Right atrium auricular region (tissue), 2 donors: ENCODE measurements around the gene FAM241B. TPM values are rescaled to one million over a fixed set of nuclear protein-coding genes. Genes with fewer than 3 reads are reported as not detected.

ENCODE experiments used
- DNase-seq: peaks from one replicate; pipeline ENCODE4 v3.0.0-alpha.2; 2019; ENCODE audit warnings: low spot score
- H3K27ac ChIP-seq, 2 donors: fragments of 200-600 bp; sonication (generic); 1 replicate in 1 of 2; 2 replicates in 1 of 2; pipeline ENCODE4 v1.5.1; 2016 to 2019
- H3K27me3 ChIP-seq, 2 donors: fragments of 200-600 bp; sonication (generic); one replicate each; pipeline versions ENCODE4 v1.5.1 to v1.6.0; 2017 to 2019
- H3K36me3 ChIP-seq: fragments of 200-600 bp; sonication (generic); one replicate; pipeline ENCODE4 v1.5.1; 2016
- H3K4me1 ChIP-seq, 2 donors: fragments of 200-600 bp; sonication (generic); one replicate each; pipeline versions ENCODE4 v1.5.1 to v1.6.0; 2017 to 2019
- H3K4me3 ChIP-seq, 2 donors: fragments of 200-600 bp; sonication (generic); 1 replicate in 1 of 2; 2 replicates in 1 of 2; pipeline ENCODE4 v1.5.1; 2017 to 2019; ENCODE audit warnings: mild to moderate bottlenecking in 1 of 2, moderate library complexity in 1 of 2
- H3K9me3 ChIP-seq, 2 donors: fragments of 200-600 bp; sonication (generic); one replicate each; pipeline ENCODE4 v1.5.1; 2019
- total RNA-seq, 2 donors: library from RNA; depleted of rRNA; stranded (reverse); fragments of >200 nt; gene quantifications; one replicate each; pipeline ENCODE4 v1.1.0, GENCODE V29; 2016
- TF ChIP-seq, protein P1 (sequence below), 2 donors: fragments of 200-600 bp; sonication (generic); IDR thresholded peaks; one replicate each; pipeline ENCODE4 v1.5.1; 2019; ENCODE audit warnings: antibody characterized with exemption in 2 of 2

Gene FAM241B
- total RNA-seq, 2 donors from 2014 or later = 2.1 to 3.5 TPM

DNA sequence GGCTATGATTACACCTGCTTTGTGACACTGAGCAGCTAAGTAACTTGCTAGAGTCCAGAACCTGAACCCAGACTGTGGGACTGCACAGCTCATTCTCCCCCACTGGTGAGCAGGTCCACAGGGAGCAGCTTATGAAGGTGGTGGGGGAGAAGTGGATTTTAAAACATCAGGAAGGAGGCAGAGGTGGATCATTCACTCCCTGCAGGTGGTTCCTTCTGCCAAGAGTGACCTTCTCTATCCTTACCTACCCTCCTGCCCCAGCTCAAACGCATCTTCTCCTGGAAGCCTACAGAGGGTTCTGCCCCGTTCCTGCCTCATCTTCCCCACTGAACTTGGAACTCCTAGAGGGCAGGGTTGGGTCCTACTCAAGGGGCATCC is 539 bp upstream of the FAM241B start:
- H3K27ac ChIP-seq = no peak overlapping the region

DNA sequence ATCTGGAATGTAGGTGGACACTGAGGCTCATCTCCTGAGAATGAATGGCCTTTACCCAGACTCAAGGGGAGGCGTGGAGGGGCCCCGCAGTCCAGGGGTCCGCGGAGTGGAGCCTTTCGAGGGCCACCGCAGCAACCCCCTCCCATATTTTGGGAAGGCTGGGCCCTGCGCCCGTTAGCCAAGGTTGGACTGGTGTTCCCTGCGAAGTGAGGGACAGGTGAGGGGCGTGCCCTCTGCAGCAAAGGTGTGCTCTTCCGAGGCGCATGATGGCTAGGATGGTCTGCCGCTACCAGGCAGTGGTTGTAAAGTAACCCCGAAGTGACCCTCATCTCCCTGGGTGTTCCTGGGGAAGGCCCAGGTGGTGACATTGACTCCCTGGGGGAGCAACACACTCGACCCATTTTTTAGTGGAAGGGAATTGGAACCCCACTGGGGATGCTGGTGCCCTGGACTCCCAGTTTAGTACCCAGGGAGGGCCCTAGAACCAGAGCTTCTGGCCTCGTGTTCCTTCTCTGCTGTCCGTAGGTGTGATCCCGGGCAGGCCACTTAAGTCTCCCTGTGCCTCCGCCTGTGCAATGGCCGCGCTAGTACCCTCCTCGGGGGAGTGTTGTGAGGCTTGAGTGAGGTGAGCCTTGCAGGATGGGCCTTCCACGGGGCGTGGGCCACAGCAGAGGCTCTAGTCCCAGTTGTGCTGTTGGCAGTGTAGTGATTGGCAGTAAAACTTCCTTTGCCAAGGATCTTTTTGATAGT is 779 bp downstream of the FAM241B start:
- no peaks in the 10 kb centered on the region for H3K27me3 ChIP-seq
- TF ChIP-seq, protein P1, sequence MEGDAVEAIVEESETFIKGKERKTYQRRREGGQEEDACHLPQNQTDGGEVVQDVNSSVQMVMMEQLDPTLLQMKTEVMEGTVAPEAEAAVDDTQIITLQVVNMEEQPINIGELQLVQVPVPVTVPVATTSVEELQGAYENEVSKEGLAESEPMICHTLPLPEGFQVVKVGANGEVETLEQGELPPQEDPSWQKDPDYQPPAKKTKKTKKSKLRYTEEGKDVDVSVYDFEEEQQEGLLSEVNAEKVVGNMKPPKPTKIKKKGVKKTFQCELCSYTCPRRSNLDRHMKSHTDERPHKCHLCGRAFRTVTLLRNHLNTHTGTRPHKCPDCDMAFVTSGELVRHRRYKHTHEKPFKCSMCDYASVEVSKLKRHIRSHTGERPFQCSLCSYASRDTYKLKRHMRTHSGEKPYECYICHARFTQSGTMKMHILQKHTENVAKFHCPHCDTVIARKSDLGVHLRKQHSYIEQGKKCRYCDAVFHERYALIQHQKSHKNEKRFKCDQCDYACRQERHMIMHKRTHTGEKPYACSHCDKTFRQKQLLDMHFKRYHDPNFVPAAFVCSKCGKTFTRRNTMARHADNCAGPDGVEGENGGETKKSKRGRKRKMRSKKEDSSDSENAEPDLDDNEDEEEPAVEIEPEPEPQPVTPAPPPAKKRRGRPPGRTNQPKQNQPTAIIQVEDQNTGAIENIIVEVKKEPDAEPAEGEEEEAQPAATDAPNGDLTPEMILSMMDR (IDR thresholded peaks at IDR 0.05) = no peak
- H3K4me3 ChIP-seq = peak overlapping the region; percentile 37 to 61
- DNase-seq = peak; percentile 43
- H3K9me3 ChIP-seq = no peaks in the 10 kb centered on the region
- no peak overlapping the region for H3K27ac ChIP-seq
- H3K36me3 ChIP-seq = no peaks in the 10 kb centered on the region
- peaks cover 0 to 14% of the 10 kb centered on the region in 2 donors for H3K4me1 ChIP-seq

More for the DNA sequence above, 539 bp upstream of the FAM241B start:
- TF ChIP-seq, protein P1 (IDR thresholded peaks at IDR 0.05) = no peak
- peak overlapping the region; percentile 37 to 61 for H3K4me3 ChIP-seq
- H3K9me3 ChIP-seq = peaks cover 0 to under 1% of the 10 kb centered on the region in 2 donors
- peak; percentile 30 for DNase-seq
- no peaks in the 10 kb centered on the region for H3K36me3 ChIP-seq
- peaks cover 0 to 14% of the 10 kb centered on the region in 2 donors for H3K4me1 ChIP-seq
- no peaks in the 10 kb centered on the region for H3K27me3 ChIP-seq

DNA sequence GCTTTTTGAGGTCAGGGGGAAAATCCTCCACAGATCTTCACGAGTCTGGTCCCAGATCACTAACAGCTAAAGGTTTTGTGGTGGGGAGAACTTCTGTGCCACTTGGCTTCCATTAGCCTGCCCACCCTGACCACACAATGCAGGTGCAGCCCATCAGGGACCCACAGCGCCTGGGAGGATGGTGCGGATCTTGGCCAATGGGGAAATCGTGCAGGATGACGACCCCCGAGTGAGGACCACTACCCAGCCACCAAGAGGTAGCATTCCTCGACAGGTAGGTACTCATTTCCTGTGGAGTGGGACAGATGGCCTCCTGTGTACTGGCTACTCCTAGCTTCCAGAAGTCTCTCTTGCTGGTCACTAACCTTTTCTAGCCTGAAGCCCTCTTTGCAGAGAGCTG is 1.5 kb downstream of the FAM241B start:
- H3K4me1 ChIP-seq = peaks cover 0 to 14% of the 10 kb centered on the region in 2 donors
- TF ChIP-seq, protein P1 (IDR thresholded peaks at IDR 0.05) = no peak
- no peak overlapping the region for H3K27ac ChIP-seq
- peak; percentile 42 for DNase-seq
- no peaks in the 10 kb centered on the region for H3K9me3 ChIP-seq
- H3K27me3 ChIP-seq = no peaks in the 10 kb centered on the region
- no peak overlapping the region for H3K4me3 ChIP-seq
- H3K36me3 ChIP-seq = no peaks in the 10 kb centered on the region

- Histone ChIP-seq H3K4me3 (no peak overlapping the region), H3K27me3 (no peaks in the 10 kb centered on the region), H3K9me3 (no peaks in the 10 kb centered on the region), H3K36me3 (no peaks in the 10 kb centered on the region), H3K27ac (no peak overlapping the region), H3K4me1 (peaks cover 0 to 14% of the 10 kb centered on the region in 2 donors)
- TF ChIP-seq, protein P1 (IDR thresholded peaks at IDR 0.05) = no peak
- DNase-seq = peak; percentile 53
Observed at GRCh38 chr10:69632516-69633199, 2.6 kb downstream of the FAM241B start.

DNA sequence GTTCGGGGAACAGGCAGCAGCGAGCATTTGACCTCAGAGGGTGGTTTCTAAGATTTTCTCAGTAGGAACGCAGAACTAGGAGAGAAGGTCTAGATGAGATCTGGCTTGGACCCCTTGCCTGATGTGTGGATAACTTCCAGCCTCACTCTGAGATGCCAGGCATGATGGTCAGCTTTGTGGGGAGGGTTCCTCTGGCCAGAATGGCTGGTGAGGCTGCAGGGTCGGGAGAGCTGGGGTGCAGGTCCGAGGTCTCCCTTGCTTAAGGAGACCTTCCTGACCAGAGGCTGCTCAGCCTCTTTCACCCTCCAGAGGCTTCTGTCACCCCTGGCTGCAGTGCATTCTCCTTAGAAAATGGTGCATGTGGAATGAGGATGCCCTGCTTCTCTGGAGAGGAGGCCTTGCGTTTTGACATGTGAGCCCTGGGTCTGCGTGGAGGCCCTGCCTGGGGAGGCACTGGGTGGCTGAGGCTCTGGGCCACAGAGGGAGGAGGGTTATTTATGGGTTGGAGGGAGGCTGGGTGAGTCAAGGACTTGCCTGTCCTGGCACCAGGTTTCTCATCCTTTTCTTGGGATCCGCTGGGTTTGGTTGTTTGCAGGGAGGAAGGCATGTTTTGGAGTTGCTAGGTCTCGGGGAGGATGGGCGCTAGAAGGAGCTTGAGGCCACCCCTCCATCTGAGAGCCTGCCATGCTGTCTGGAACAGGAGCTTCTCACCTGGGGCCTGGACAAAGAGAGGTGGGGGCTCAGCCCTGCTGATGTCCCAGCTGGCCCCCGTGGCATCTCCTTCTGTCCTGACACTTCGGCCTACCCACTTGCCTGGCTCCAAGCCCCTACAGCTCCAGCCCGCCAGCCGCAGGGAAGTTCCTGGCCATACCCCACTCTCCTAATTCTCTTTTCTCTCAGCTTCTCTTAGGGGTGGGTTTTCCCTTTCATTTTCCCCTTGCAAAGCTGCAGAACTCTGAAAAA is 3.9 kb downstream of the FAM241B start:
- Histone ChIP-seq H3K9me3 (no peaks in the 10 kb centered on the region), H3K4me1 (peaks cover 0 to 14% of the 10 kb centered on the region in 2 donors), H3K36me3 (no peaks in the 10 kb centered on the region), H3K4me3 (no peak overlapping the region), H3K27me3 (no peaks in the 10 kb centered on the region), H3K27ac (no peak overlapping the region)
- TF ChIP-seq, protein P1 (IDR thresholded peaks at IDR 0.05) = no peak
- DNase-seq = peak; percentile 32
